IMR-90 (cell line): ENCODE results near the gene RASSF8. TPM values are rescaled to one million over a fixed set of nuclear protein-coding genes. Genes with fewer than 3 reads are reported as not detected.

Experiments
- ATAC-seq: fragments of 200-7000 bp; cut with Tn5 transposase; 2 replicates; pipeline ENCODE4 v1.9.1; 2020; ENCODE audit warnings: low read depth, mild to moderate bottlenecking, moderate library complexity
- BruUV-seq: library from RNA; stranded (reverse); fragments of 400-500 nt; replicated peaks from 2 replicates; lab custom pipeline; 2021; lab: Mats Ljungman, UMichigan
- CTCF ChIA-PET: fragments of 300-600 bp; formaldehyde crosslinking; extraction: SDS; loops from one replicate; lab custom pipeline; 2021; ENCODE audit warnings: antibody characterized with exemption; lab: Yijun Ruan, JAX
- POLR2A ChIA-PET: fragments of 300-600 bp; sonication (Branson Sonifier 250); formaldehyde crosslinking; loops from one replicate; lab custom pipeline; 2022; ENCODE audit warnings: antibody characterized with exemption; ENCODE audit not compliant: unreplicated experiment; lab: Charles Lee
- DNase-seq: peaks from one replicate; pipeline ENCODE4 v3.0.0; 2013
- H2AFZ ChIP-seq: replicated peaks from 2 replicates; pipeline ENCODE3; 2013; ENCODE audit warnings: low read length, mild to moderate bottlenecking; ENCODE audit not compliant: poor library complexity
- H2AK5ac ChIP-seq: 2 replicates; pipeline ENCODE4 v1.6.1; 2013; ENCODE audit warnings: low read depth, low read length, inconsistent platforms
- H2AK9ac ChIP-seq: replicated peaks from 2 replicates; pipeline ENCODE3; 2013; ENCODE audit warnings: mild to moderate bottlenecking, low read depth, low read length, moderate library complexity; ENCODE audit not compliant: poor library complexity
- H2BK120ac ChIP-seq: 2 replicates; pipeline ENCODE4 v1.6.1; 2013; ENCODE audit warnings: low read depth, low read length, inconsistent platforms
- H2BK15ac ChIP-seq: 3 replicates; pipeline ENCODE4 v1.6.1; 2013; ENCODE audit warnings: low read depth, low read length, inconsistent platforms
- H2BK20ac ChIP-seq: 2 replicates; pipeline ENCODE4 v1.6.1; 2013; ENCODE audit warnings: low read depth, mild to moderate bottlenecking, inconsistent platforms, low read length, moderate library complexity
- H2BK5ac ChIP-seq: 2 replicates; pipeline ENCODE4 v1.6.1; 2013; ENCODE audit warnings: mild to moderate bottlenecking, low read depth, low read length, inconsistent platforms; ENCODE audit not compliant: poor library complexity, severe bottlenecking
- H3K14ac ChIP-seq: replicated peaks from 2 replicates; pipeline ENCODE4 v1.6.1; 2013; ENCODE audit warnings: low read depth, low read length, inconsistent platforms
- H3K18ac ChIP-seq: 2 replicates; pipeline ENCODE4 v1.6.1; 2013; ENCODE audit warnings: low read depth, low read length, control low read depth
- H3K23ac ChIP-seq: 2 replicates; pipeline ENCODE4 v1.6.1; 2013; ENCODE audit warnings: low read depth, low read length, inconsistent platforms
- H3K27ac ChIP-seq: 2 replicates; pipeline ENCODE4 v1.5.1; 2013; ENCODE audit warnings: mild to moderate bottlenecking, control low read depth, low read length; ENCODE audit not compliant: insufficient read depth
- H3K27me3 ChIP-seq: 2 replicates; pipeline ENCODE4 v1.6.1; 2013; ENCODE audit warnings: low read length; ENCODE audit not compliant: control insufficient read depth, insufficient read depth
- H3K36me3 ChIP-seq: 2 replicates; pipeline ENCODE4 v1.6.1; 2013; ENCODE audit warnings: low read length, mixed read lengths; ENCODE audit not compliant: control insufficient read depth, insufficient read depth
- H3K4ac ChIP-seq: 2 replicates; pipeline ENCODE4 v1.6.1; 2013; ENCODE audit warnings: low read depth, low read length, inconsistent platforms
- H3K4me1 ChIP-seq: 2 replicates; pipeline ENCODE4 v1.6.1; 2013; ENCODE audit warnings: low read length, mixed read lengths; ENCODE audit not compliant: control insufficient read depth, insufficient read depth
- H3K4me2 ChIP-seq: 2 replicates; pipeline ENCODE4 v1.6.1; 2013; ENCODE audit warnings: low read depth, mild to moderate bottlenecking, control low read depth, low read length, moderate library complexity
- H3K4me3 ChIP-seq: 2 replicates; pipeline ENCODE4 v1.5.1; 2013; ENCODE audit warnings: low read depth, mild to moderate bottlenecking, control low read depth, low read length, moderate library complexity; ENCODE audit not compliant: insufficient read depth
- H3K56ac ChIP-seq: 2 replicates; pipeline ENCODE4 v1.6.1; 2013; ENCODE audit warnings: low read length, inconsistent platforms; ENCODE audit not compliant: insufficient read depth; ENCODE audit errors: extremely low read depth
- H3K79me1 ChIP-seq, 2 experiments: 2 replicates each; pipeline ENCODE4 v1.6.1; 2013; ENCODE audit warnings: low read length in 2 of 2, inconsistent platforms in 1 of 2, low read depth in 1 of 2
- H3K9ac ChIP-seq: 2 replicates; pipeline ENCODE4 v1.6.1; 2013; ENCODE audit warnings: low read depth, low read length, control low read depth
- H3K9me1 ChIP-seq: 2 replicates; pipeline ENCODE4 v1.6.1; 2013; ENCODE audit warnings: low read length, inconsistent platforms; ENCODE audit not compliant: insufficient read depth
- H3K9me3 ChIP-seq: 2 replicates; pipeline ENCODE4 v1.6.1; 2013; ENCODE audit warnings: low read length; ENCODE audit not compliant: control insufficient read depth, insufficient read depth
- H4K20me1 ChIP-seq: 2 replicates; pipeline ENCODE4 v1.6.1; 2013; ENCODE audit warnings: low read length, inconsistent platforms; ENCODE audit not compliant: insufficient read depth
- H4K5ac ChIP-seq: 2 replicates; pipeline ENCODE4 v1.6.1; 2013; ENCODE audit warnings: mild to moderate bottlenecking, low read depth, low read length, control low read depth
- H4K8ac ChIP-seq, 2 experiments: 2 replicates each; pipeline ENCODE4 v1.6.1; 2013; ENCODE audit warnings: low read depth in 2 of 2, low read length in 2 of 2, control low read depth in 1 of 2, inconsistent platforms in 1 of 2
- H4K91ac ChIP-seq: 2 replicates; pipeline ENCODE4 v1.6.1; 2013; ENCODE audit warnings: low read depth, low read length, inconsistent platforms; ENCODE audit not compliant: insufficient read depth
- BHLHE40 ChIP-seq: fragments of 150-350 bp; IDR thresholded peaks from 2 replicates; pipeline ENCODE4 v1.6.1; 2016; ENCODE audit warnings: mild to moderate bottlenecking, low read depth, low read length
- WGBS, 2 experiments: methylation state at CpG; one replicate each; pipeline versions ENCODE4 v1.1.5 to v1.1.7; 2013; ENCODE audit warnings: missing lambda C conversion rate in 2 of 2; ENCODE audit not compliant: insufficient read length in 1 of 2; ENCODE audit errors: extremely low coverage in 2 of 2; 5-methylcytosine and 5-hydroxymethylcytosine counted together
- dilution Hi-C: fragments of 300-500 bp; cut with HindIII; formaldehyde crosslinking; loops from one replicate; pipeline ENCODE4 v1.14.3; 2018; ENCODE audit warnings: low sequenced_read_pairs; ENCODE audit not compliant: unreplicated experiment
- in situ Hi-C: fragments of 300-500 bp; cut with MboI; formaldehyde crosslinking; loops from 3 replicates; pipeline ENCODE4 v1.14.3; 2019; ENCODE audit warnings: low sequenced_read_pairs, inconsistent platforms, mixed read lengths
- intact Hi-C: fragments of 100-400 bp; cut with micrococcal nuclease; formaldehyde crosslinking; loops from 2 replicates; pipeline ENCODE4 v1.10.0; 2022
- polyA plus RNA-seq, 3 experiments: library from polyadenylated mRNA; depleted of rRNA; stranded (reverse); fragments of >200 nt; gene quantifications; 2 replicates each; pipeline ENCODE4 v1.2.3, GENCODE V29; 2012; ENCODE audit warnings: low replicate concordance in 1 of 3
- total RNA-seq: library from RNA; depleted of rRNA; stranded (reverse); fragments of >200 nt; gene quantifications from 2 replicates; pipeline ENCODE4 v1.2.3, GENCODE V29; 2012

Gene RASSF8
- total and polyA plus RNA-seq, 2 of the 4 experiments (the other 2 are of a cell fraction), result 10.8 to 50.5 TPM

GRCh38 chr12:26095186-26095585 lies 136.7 kb downstream of the RASSF8 start:
- no peak for ATAC-seq

More at GRCh38 chr12:26095186-26095585, 136.7 kb downstream of the RASSF8 start:
- Histone ChIP-seq H2BK20ac (no peak overlapping the region), H3K4ac (no peak overlapping the region), H3K79me1 (no peaks in the 10 kb centered on the region), H3K27ac (no peak overlapping the region), H3K56ac (no peak overlapping the region), H2AFZ (no peak overlapping the region), H3K4me3 (no peak overlapping the region), H2AK9ac (no peak overlapping the region), H3K18ac (no peak overlapping the region), H3K27me3 (no peaks in the 10 kb centered on the region), H2BK120ac (no peak overlapping the region), H4K5ac (no peak overlapping the region), H4K8ac (no peak overlapping the region), H3K36me3 (no peaks in the 10 kb centered on the region), H3K9me3 (no peaks in the 10 kb centered on the region), H3K9me1 (peaks cover 3% of the 10 kb centered on the region), H2BK15ac (no peak overlapping the region), H3K4me2 (no peak overlapping the region), H3K14ac (no peak overlapping the region), H2AK5ac (no peak overlapping the region), H4K91ac (no peak overlapping the region), H3K23ac (no peak overlapping the region), H3K9ac (no peak overlapping the region), H2BK5ac (no peak overlapping the region), H4K20me1 (no peaks in the 10 kb centered on the region), H3K4me1 (peaks cover 4% of the 10 kb centered on the region; the same call in 1 of the 2 replicates)
- in situ Hi-C loops, result no loop called here
- no TSS peak for BruUV-seq
- CTCF ChIA-PET, result interaction anchor here (0.6 to 0.7 kb wide), 2 partner anchors 36 to 681 kb away, joined by 3 to 5 read pairs; no protein-coding TSS in a partner anchor
- intact Hi-C loops, result loop anchor here (5.0 to 10.0 kb wide), 2 partner anchors 607 to 790 kb away; no protein-coding TSS in a partner anchor
- dilution Hi-C loops, result no loop called here
- no peak for DNase-seq
- POLR2A ChIA-PET, result no interaction called here
- no peak for TF ChIP-seq BHLHE40
- WGBS, 2 experiments, result no CpG with 5 or more reads among the region's 2 CpGs
